ENCODE results near the gene OR52N1.
A peak's percentile ranks its signal among the peaks of the same experiment; 100 is the strongest.

The OR52N1 gene

DNA sequence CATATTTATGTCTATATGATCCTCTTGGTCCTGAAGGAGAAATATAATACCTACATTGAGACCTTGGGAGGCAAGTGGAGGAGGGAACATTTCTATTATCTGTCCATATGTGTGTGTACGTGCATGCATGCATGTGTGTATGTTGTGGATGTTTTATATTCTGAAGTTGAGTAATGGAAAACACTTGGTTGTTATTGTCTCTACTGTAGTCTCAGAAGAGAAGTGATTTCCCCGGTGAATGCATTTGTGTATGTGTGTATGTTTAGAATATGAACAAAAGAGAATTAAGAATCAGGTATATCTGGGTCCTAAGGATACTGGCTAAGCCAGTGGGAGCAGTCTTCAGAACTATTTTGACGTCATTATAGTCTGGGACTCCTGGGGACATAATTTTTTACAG lies at the start of gene OR52N1:
TSS of gene OR52N1 (minus strand) at position 101 of the 400 bp plus-strand sequence. CDS start 2,449 bp downstream, outside the sequence.
- no peak within 1 kb of the TSS for H3K4me3 Mint-ChIP-seq
- TF ChIP-seq, protein P1, sequence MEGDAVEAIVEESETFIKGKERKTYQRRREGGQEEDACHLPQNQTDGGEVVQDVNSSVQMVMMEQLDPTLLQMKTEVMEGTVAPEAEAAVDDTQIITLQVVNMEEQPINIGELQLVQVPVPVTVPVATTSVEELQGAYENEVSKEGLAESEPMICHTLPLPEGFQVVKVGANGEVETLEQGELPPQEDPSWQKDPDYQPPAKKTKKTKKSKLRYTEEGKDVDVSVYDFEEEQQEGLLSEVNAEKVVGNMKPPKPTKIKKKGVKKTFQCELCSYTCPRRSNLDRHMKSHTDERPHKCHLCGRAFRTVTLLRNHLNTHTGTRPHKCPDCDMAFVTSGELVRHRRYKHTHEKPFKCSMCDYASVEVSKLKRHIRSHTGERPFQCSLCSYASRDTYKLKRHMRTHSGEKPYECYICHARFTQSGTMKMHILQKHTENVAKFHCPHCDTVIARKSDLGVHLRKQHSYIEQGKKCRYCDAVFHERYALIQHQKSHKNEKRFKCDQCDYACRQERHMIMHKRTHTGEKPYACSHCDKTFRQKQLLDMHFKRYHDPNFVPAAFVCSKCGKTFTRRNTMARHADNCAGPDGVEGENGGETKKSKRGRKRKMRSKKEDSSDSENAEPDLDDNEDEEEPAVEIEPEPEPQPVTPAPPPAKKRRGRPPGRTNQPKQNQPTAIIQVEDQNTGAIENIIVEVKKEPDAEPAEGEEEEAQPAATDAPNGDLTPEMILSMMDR (IDR thresholded peaks at IDR 0.05) = no peak
- peaks cover 18% of the 10 kb centered on the region for H3K27me3 Mint-ChIP-seq (ENCODE audit: low read depth, poor library complexity)
- H3K9me3 Mint-ChIP-seq = no peaks in the 10 kb centered on the region
- H3K27ac Mint-ChIP-seq = no peak within 1 kb of the TSS
- no peak for DNase-seq
- H3K36me3 Mint-ChIP-seq (ENCODE audit: low read depth) = no peaks in the 10 kb centered on the region
- no peaks in the 10 kb centered on the region for H3K4me1 Mint-ChIP-seq

DNA sequence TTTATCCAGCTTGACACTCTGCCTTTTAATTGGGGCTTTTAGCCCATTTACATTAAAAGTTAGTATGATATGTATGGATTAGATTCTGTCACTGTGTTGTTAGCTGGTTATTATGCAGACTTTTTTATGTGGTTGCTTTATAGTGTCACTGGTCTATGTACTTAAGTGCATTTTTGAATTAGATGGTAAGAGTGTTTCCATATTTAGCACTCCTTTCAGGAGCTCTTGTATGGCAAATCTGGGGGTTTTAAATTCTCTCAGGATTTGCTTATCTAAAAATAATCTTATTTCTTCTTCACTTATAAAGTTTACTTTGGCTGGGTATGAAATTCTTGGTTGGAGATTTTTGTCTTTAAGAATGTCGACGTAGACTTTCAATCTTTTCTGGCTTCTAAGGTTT lies 46.6 kb upstream of the OR52N1 start:
- H3K27me3 Mint-ChIP-seq (ENCODE audit: low read depth, poor library complexity) = peaks cover 17% of the 10 kb centered on the region
- H3K36me3 Mint-ChIP-seq (ENCODE audit: low read depth) = no peaks in the 10 kb centered on the region
- no peak overlapping the region for H3K4me3 Mint-ChIP-seq
- TF ChIP-seq, protein P1 (IDR thresholded peaks at IDR 0.05) = no peak
- DNase-seq = no peak
- no peak overlapping the region for H3K27ac Mint-ChIP-seq
- H3K4me1 Mint-ChIP-seq = no peaks in the 10 kb centered on the region
- no peaks in the 10 kb centered on the region for H3K9me3 Mint-ChIP-seq

DNA sequence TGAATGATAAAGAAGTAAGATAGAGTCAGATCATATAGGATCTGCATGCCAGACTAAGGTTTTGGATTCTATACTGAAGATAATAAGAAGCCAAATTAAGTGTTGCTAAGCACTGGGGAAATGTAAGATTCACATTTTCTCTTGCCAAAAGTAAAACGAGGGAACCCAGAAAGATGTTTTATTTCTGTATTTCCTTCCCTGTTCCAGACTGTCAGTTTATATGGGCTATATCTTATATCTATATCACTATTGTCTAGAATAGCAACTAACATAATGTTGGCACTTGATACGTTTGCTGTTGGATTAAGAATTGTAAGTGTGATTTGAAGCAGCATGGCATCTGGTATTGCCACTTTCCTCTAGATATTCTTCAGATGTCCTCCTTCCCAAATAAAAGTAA lies 42.4 kb upstream of the OR52N1 start:
- DNase-seq = no peak
- no peaks in the 10 kb centered on the region for H3K4me1 Mint-ChIP-seq
- peaks cover 15% of the 10 kb centered on the region for H3K27me3 Mint-ChIP-seq (ENCODE audit: low read depth, poor library complexity)
- no peaks in the 10 kb centered on the region for H3K9me3 Mint-ChIP-seq
- H3K36me3 Mint-ChIP-seq (ENCODE audit: low read depth) = no peaks in the 10 kb centered on the region
- no peak overlapping the region for H3K27ac Mint-ChIP-seq
- no peak overlapping the region for H3K4me3 Mint-ChIP-seq
- TF ChIP-seq, protein P1 (IDR thresholded peaks at IDR 0.05) = no peak

DNA sequence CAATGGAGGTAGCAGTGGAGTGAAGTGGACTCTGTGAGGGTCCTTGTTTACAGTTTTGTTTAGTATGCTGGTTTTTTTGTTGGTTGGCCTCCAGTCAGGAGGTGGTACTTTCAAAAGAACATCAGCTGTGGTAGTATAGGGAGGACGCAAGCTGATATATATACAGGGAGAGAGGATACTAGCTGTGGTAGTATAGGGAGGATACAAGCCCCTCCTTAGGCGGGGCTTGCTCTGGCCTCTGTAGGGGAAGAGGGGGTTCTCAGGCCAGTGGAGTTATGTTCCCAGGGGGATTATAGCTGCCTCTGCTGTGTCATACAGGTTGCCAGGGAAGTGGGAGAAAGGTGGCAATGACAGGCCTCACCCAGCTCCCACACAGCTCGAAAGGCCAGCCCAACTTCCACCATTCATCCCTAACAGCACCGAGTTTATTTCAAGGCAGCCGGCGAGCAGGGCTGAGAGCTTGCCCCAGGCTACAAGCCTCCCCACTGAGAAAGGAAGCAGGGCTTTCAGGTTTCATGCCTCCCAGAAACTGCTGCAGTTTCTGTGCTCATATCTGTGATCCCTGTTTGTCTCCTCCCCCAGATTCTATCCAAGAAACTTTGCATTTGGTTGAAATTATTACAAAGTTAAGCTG lies 40.2 kb upstream of the OR52N1 start:
- TF ChIP-seq, protein P1 (IDR thresholded peaks at IDR 0.05) = no peak
- peak; percentile 3 for DNase-seq
- no peak overlapping the region for H3K4me3 Mint-ChIP-seq
- no peaks in the 10 kb centered on the region for H3K9me3 Mint-ChIP-seq
- no peaks in the 10 kb centered on the region for H3K4me1 Mint-ChIP-seq
- no peaks in the 10 kb centered on the region for H3K36me3 Mint-ChIP-seq (ENCODE audit: low read depth)
- H3K27me3 Mint-ChIP-seq (ENCODE audit: low read depth, poor library complexity) = peaks cover 5% of the 10 kb centered on the region
- H3K27ac Mint-ChIP-seq = no peak overlapping the region

DNA sequence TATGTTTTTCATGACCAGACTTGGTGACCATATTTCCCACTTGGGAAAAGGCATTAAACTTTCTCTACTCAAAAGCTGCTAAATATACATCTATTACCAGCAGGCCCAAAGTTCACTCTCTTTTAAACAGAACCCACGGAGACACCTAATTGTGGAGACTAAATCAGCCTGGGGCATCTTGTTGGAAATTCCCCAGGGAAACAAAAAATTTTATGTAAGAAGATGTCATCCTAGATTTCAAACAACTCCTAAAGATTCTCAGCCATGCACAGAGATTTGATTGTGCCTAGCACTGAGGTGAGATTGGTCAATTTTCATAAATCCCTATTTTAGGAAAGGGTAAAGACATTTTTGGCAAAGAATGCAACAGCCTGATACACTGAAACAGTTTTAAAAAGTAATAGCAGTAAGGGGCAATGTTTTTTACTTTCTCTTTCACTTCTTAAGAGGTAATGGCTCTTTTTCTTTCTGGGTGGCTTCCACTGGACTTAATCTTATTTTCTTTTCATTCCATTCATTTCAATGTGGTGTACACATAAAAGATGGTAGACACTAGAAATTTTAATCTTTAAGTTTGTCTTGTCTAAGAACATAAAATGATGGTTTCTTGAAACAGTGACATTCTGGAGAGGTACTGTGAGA lies 27.3 kb upstream of the OR52N1 start:
- DNase-seq = no peak
- Mint-ChIP-seq H3K4me1 (no peaks in the 10 kb centered on the region), H3K9me3 (no peaks in the 10 kb centered on the region), H3K27ac (no peak overlapping the region), H3K36me3 (ENCODE audit: low read depth) (no peaks in the 10 kb centered on the region), H3K27me3 (ENCODE audit: low read depth, poor library complexity) (peaks cover 7% of the 10 kb centered on the region), H3K4me3 (no peak overlapping the region)
- TF ChIP-seq, protein P1 (IDR thresholded peaks at IDR 0.05) = no peak

DNA sequence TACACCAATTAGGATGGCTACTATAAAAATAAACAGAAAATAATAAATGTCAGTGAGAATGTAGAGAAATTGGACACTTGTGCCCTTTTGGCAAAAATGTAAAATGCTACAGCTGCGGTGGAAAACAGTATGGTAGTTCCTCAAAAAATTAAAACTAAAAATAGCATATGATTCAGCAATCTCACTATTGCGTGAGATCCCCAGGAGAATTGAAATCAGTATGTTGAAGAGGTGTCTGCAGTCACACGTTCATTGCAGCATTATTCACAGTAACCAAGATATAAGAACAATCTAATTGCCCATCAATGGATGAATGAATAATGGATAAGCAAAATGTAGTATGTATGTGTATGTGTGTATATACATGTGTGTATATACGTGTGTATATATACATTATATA lies 24.5 kb upstream of the OR52N1 start:
- H3K4me3 Mint-ChIP-seq = no peak overlapping the region
- DNase-seq = no peak

More for the DNA sequence above, 24.5 kb upstream of the OR52N1 start:
- H3K27ac Mint-ChIP-seq = no peak overlapping the region
- H3K9me3 Mint-ChIP-seq = no peaks in the 10 kb centered on the region
- no peaks in the 10 kb centered on the region for H3K4me1 Mint-ChIP-seq
- TF ChIP-seq, protein P1 (IDR thresholded peaks at IDR 0.05) = no peak
- H3K27me3 Mint-ChIP-seq (ENCODE audit: low read depth, poor library complexity) = peaks cover 7% of the 10 kb centered on the region
- no peaks in the 10 kb centered on the region for H3K36me3 Mint-ChIP-seq (ENCODE audit: low read depth)
